DND-41 (cell line): ENCODE data around the gene MAN2B2.

Experiments used
- EZH2 ChIP-seq: IDR thresholded peaks from 3 replicates; pipeline ENCODE4 v1.6.1; 2012; ENCODE audit warnings: borderline replicate concordance, low read depth, mild to moderate bottlenecking, moderate library complexity, low read length, inconsistent platforms; ENCODE audit not compliant: severe bottlenecking
- TF ChIP-seq, protein P1 (sequence below): IDR thresholded peaks from 2 replicates; pipeline ENCODE4 v1.5.1; 2012; ENCODE audit warnings: borderline replicate concordance, low read length, moderate library complexity, mild to moderate bottlenecking; ENCODE audit not compliant: poor library complexity, severe bottlenecking; ENCODE audit errors: extremely low read depth

DNA sequence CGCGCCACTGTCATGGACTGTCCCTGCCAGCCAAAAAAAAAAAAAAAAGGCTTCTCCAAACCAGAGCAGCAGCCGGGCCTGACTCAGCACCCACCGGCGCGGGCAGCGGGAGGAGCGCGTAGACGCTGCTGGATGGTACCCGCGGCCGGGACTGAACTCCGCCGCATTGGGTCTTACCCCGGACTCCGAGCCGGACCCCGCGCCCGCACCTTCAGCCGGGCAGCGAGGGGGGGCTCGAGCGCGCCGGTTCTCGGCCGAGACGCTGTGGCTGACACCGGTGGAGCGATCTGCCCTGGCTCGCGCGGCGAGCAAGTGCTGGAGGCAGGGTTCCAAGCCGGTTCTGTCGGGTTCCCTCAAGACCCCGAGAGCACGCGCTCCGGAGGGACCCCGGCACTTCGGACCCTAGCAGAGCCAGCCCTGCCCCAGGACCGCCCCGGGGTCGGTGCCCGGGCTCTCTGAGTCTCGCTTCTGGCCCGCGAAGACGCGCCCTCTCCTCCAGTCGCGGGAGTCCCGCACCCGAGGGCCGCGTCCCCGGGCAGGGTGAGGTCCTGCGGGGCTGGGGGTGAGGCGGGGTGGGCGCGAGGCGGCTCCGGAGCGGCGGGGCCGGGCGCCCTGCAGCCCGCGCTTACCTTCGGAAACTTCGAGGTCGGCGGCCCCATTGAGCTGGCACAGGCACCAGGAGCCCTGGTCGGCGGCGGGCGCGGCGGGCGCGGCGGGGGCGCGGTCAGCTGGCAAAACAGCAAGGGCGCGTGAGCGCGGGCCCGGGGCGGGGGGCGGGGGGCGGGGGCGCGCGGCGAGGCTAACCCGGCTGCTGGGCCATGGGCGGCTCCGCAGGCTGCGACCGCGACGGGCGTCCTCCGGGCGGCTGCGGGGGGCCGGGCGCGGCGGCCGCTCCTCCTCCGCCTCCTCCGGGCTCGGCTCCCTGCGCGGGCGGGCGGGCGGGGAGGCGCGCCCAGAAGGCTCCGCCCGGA, 11.8 kb upstream of the MAN2B2 start:
- TF ChIP-seq, protein P1, sequence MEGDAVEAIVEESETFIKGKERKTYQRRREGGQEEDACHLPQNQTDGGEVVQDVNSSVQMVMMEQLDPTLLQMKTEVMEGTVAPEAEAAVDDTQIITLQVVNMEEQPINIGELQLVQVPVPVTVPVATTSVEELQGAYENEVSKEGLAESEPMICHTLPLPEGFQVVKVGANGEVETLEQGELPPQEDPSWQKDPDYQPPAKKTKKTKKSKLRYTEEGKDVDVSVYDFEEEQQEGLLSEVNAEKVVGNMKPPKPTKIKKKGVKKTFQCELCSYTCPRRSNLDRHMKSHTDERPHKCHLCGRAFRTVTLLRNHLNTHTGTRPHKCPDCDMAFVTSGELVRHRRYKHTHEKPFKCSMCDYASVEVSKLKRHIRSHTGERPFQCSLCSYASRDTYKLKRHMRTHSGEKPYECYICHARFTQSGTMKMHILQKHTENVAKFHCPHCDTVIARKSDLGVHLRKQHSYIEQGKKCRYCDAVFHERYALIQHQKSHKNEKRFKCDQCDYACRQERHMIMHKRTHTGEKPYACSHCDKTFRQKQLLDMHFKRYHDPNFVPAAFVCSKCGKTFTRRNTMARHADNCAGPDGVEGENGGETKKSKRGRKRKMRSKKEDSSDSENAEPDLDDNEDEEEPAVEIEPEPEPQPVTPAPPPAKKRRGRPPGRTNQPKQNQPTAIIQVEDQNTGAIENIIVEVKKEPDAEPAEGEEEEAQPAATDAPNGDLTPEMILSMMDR, result no peak
- no peak for TF ChIP-seq EZH2
